Activated CD4-positive, alpha-beta T cell treated with anti-CD3 and anti-CD28 coated beads for 36 hours (primary cell): ENCODE measurements around the gene IFNB1. TPM values are rescaled to one million over a fixed set of nuclear protein-coding genes. Genes with fewer than 3 reads are reported as not detected.

Experiments
- ATAC-seq: fragments of 200-7000 bp; cut with Tn5 transposase; one replicate; pipeline ENCODE4 v1.10.0; 2021; ENCODE audit warnings: mild to moderate bottlenecking, moderate library complexity
- CTCF ChIA-PET: fragments of 350-600 bp; sonication (Branson Sonifier 250); formaldehyde crosslinking; loops from one replicate; lab custom pipeline; 2021; ENCODE audit warnings: antibody characterized with exemption; lab: Charles Lee
- POLR2A ChIA-PET: fragments of 350-600 bp; sonication (Branson Sonifier 250); formaldehyde crosslinking; loops from one replicate; lab custom pipeline; 2021; ENCODE audit warnings: antibody characterized with exemption, inconsistent platforms; lab: Charles Lee
- DNase-seq: peaks from one replicate; pipeline ENCODE4 v3.0.0-alpha.2; 2020
- H3K27ac Mint-ChIP-seq: one replicate; pipeline ENCODE4 v1.8.0; 2021; ENCODE audit warnings: mixed read lengths
- H3K27me3 Mint-ChIP-seq: one replicate; pipeline ENCODE4 v1.8.0; 2021; ENCODE audit warnings: mixed read lengths
- H3K36me3 Mint-ChIP-seq: one replicate; pipeline ENCODE4 v1.8.0; 2021; ENCODE audit warnings: low read depth, mixed read lengths
- H3K4me1 Mint-ChIP-seq: one replicate; pipeline ENCODE4 v1.8.0; 2021; ENCODE audit warnings: mixed read lengths
- H3K4me3 Mint-ChIP-seq: one replicate; pipeline ENCODE4 v1.8.0; 2021; ENCODE audit warnings: mild to moderate bottlenecking, moderate library complexity, mixed read lengths
- H3K9me3 Mint-ChIP-seq: one replicate; pipeline ENCODE4 v1.8.0; 2021; ENCODE audit warnings: low read depth, mixed read lengths
- intact Hi-C, 2 experiments: fragments of 100-400 bp; cut with DNase I in 1 of 2; cut with micrococcal nuclease in 1 of 2; formaldehyde crosslinking; loops; one replicate each; pipeline versions ENCODE4 v1.14.2 to v1.15.1; 2022 to 2024; cut with DNase I, micrococcal nuclease
- total RNA-seq, 2 experiments: library from RNA; stranded (reverse); gene quantifications; one replicate each; pipeline ENCODE4 v1.2.3, GENCODE V29; 2021

Gene IFNB1
- total RNA-seq, 2 experiments from 2014 or later, result 1.4 to 2.2 TPM

- Mint-ChIP-seq H3K36me3 (no peaks in the 10 kb centered on the region), H3K9me3 (no peaks in the 10 kb centered on the region), H3K27ac (no peak overlapping the region), H3K4me1 (no peaks in the 10 kb centered on the region), H3K27me3 (no peaks in the 10 kb centered on the region), H3K4me3 (no peak overlapping the region)
- DNase-seq, result no peak
- ChIA-PET CTCF (interaction anchor here (1.1 kb wide), 1 partner anchor 14 kb away, joined by 3 read pairs; no protein-coding TSS in a partner anchor), POLR2A (no interaction called here)
- ATAC-seq, result no peak
- intact Hi-C loops, result no loop called here
Measured at GRCh38 chr9:21070906-21071305, 6.8 kb downstream of the IFNB1 start.

GRCh38 chr9:21070171-21070571, 7.6 kb downstream of the IFNB1 start:
- no peak for DNase-seq
- Mint-ChIP-seq H3K4me1 (no peaks in the 10 kb centered on the region), H3K4me3 (no peak overlapping the region), H3K36me3 (no peaks in the 10 kb centered on the region), H3K27me3 (no peaks in the 10 kb centered on the region), H3K27ac (no peak overlapping the region), H3K9me3 (no peaks in the 10 kb centered on the region)
- ATAC-seq, result no peak
- POLR2A ChIA-PET, result no interaction called here
- CTCF ChIA-PET, result interaction anchor here (0.7 to 1.1 kb wide), 2 partner anchors 14 to 385 kb away, joined by 3 read pairs; no protein-coding TSS in a partner anchor
- intact Hi-C loops, result no loop called here

DNA sequence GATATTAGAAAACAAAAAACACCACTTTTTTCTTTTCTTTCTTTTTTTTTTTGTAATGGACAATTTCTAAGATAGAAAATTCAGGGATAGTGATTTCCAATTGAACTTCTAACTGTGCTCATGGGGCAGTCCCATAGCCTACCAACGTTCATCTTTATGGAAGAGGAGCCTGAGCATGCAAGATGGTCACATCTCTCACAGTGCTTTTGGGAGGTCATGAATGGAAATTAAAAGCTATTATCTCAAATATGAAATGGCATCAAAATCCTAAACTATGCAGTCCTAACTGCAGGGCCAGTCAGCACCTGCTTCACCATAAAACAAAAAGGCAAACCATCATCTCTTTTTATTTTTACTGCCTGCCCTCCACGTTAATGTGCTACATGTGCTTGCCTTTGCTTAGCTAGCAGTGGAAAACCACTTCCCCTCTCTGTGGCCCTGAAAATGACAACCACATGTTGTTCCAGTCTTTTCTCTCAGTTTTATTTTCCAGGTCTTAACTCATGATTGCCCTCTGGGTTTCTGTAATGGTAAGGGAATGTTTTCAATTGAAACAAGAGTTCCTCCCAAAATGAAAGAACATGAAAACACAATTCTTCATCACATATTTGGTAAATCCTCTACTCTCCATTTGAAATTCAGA, 16.7 kb downstream of the IFNB1 start:
- no peaks in the 10 kb centered on the region for H3K9me3 Mint-ChIP-seq
- intact Hi-C loops, result no loop called here
- peak; percentile 36 for ATAC-seq
- H3K36me3 Mint-ChIP-seq, result no peaks in the 10 kb centered on the region
- H3K4me3 Mint-ChIP-seq, result no peak overlapping the region
- POLR2A ChIA-PET, result interaction anchor here (0.6 kb wide), 1 partner anchor 57 kb away, joined by 5 read pairs; no protein-coding TSS in a partner anchor
- H3K27me3 Mint-ChIP-seq, result no peaks in the 10 kb centered on the region
- CTCF ChIA-PET, result interaction anchor here (0.5 to 1.2 kb wide), 3 partner anchors 20 to 101 kb away, joined by 3 to 4 read pairs (median 3); no protein-coding TSS in a partner anchor
- H3K4me1 Mint-ChIP-seq, result peaks cover 15% of the 10 kb centered on the region
- no peak overlapping the region for H3K27ac Mint-ChIP-seq
- peak; percentile 17 for DNase-seq

- Mint-ChIP-seq H3K4me3 (no peak overlapping the region), H3K27ac (no peak overlapping the region), H3K9me3 (no peaks in the 10 kb centered on the region), H3K36me3 (no peaks in the 10 kb centered on the region), H3K27me3 (no peaks in the 10 kb centered on the region), H3K4me1 (peaks cover 15% of the 10 kb centered on the region)
- POLR2A ChIA-PET, result no interaction called here
- intact Hi-C loops, result no loop called here
- ATAC-seq, result no peak
- no peak for DNase-seq
- CTCF ChIA-PET, result interaction anchor here (0.6 to 1.1 kb wide), 4 partner anchors 9 to 237 kb away, joined by 3 read pairs; no protein-coding TSS in a partner anchor
Measured at GRCh38 chr9:21056931-21057330, 20.8 kb downstream of the IFNB1 start.

DNA sequence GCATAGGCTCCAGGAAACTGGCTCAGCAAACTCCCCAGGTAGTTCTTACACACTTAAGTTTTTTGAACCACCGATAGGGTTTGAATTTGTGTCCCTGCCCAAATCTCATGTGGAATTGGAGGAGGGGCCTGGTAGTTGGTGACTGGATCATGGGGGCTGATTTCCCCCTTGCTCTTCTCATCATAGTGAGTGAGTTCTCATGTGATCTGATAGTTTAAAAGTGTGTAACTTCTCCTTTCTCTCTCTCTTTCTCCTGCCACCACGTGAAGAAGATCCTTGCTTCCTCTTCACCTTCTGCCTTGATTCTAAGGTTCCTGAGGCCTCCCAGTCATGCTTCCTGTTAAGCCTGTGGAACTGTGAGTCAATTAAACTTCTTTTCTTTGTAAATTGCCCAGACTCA, 23.9 kb downstream of the IFNB1 start:
- intact Hi-C loops, result no loop called here

DNA sequence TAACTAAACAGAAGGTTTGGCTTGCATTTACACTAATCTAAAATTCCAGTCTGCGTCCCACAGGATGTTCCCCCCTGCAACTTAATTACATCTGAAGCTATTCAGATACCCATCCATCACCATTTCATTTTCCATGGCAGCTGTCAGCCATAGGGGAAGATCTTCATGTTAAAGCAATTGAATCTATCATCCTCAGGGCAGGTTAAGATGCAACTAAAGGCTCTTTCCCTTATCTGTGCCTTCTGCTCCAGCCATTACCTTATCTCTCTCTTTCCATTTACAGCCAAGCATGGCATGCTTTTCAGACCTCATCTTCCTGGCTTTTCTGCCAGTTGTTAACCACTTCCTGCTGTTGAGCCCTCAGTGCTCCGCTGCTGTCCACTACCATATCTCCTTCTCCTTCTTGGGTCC, 30.5 kb downstream of the IFNB1 start:
- Mint-ChIP-seq H3K9me3 (no peaks in the 10 kb centered on the region), H3K4me3 (no peak overlapping the region), H3K27me3 (peaks cover 2% of the 10 kb centered on the region), H3K27ac (no peak overlapping the region), H3K4me1 (no peaks in the 10 kb centered on the region), H3K36me3 (no peaks in the 10 kb centered on the region)
- no peak for DNase-seq
- ATAC-seq, result no peak
- intact Hi-C loops, result no loop called here
- ChIA-PET POLR2A (no interaction called here), CTCF (interaction anchor here (1.1 kb wide), 1 partner anchor 16 kb away, joined by 3 read pairs; the partner anchor contains the start of gene HACD4)

More for the DNA sequence above, 23.9 kb downstream of the IFNB1 start:
- no peak for ATAC-seq
- H3K4me3 Mint-ChIP-seq, result no peak overlapping the region
- no peaks in the 10 kb centered on the region for H3K27me3 Mint-ChIP-seq
- no peaks in the 10 kb centered on the region for H3K4me1 Mint-ChIP-seq
- DNase-seq, result no peak
- ChIA-PET POLR2A (no interaction called here), CTCF (no interaction called here)
- H3K9me3 Mint-ChIP-seq, result no peaks in the 10 kb centered on the region
- H3K36me3 Mint-ChIP-seq, result no peaks in the 10 kb centered on the region
- no peak overlapping the region for H3K27ac Mint-ChIP-seq

GRCh38 chr9:21043841-21044240, 33.9 kb downstream of the IFNB1 start:
- H3K27ac Mint-ChIP-seq, result no peak overlapping the region
- ChIA-PET CTCF (interaction anchor here (1.0 kb wide), 1 partner anchor 8 kb away, joined by 3 read pairs; no protein-coding TSS in a partner anchor), POLR2A (no interaction called here)
- no peak for ATAC-seq
- H3K36me3 Mint-ChIP-seq, result no peaks in the 10 kb centered on the region
- H3K4me3 Mint-ChIP-seq, result no peak overlapping the region
- no peaks in the 10 kb centered on the region for H3K9me3 Mint-ChIP-seq
- intact Hi-C loops, result loop anchor here in 1 of 2 experiments (2.0 kb wide), 1 partner anchor 33 kb away; the partner anchor contains the start of gene IFNB1
- H3K4me1 Mint-ChIP-seq, result peaks cover 6% of the 10 kb centered on the region
- DNase-seq, result no peak
- peaks cover 2% of the 10 kb centered on the region for H3K27me3 Mint-ChIP-seq

DNA sequence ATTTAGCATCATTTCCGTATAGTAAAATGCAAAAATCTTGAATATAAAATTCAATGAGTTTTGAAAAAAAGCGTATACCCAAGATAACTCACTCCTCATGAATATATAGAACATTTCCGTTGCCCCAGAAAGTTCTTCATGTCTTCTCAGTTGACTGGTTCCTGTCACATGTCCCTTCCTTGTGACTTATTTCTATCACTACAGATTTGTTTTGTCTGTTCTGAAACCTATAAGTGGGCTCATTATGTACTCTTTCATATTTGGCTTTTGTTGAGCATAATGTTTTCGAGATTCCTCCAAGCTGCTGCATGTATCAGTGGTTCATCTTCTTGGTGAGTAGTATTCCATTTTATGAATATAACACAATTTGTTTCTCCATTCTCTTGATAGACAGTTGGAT, 35.3 kb downstream of the IFNB1 start:
- ChIA-PET POLR2A (no interaction called here), CTCF (no interaction called here)
- H3K27ac Mint-ChIP-seq, result no peak overlapping the region
- H3K4me3 Mint-ChIP-seq, result no peak overlapping the region
- H3K36me3 Mint-ChIP-seq, result no peaks in the 10 kb centered on the region
- peaks cover 6% of the 10 kb centered on the region for H3K4me1 Mint-ChIP-seq
- peaks cover under 1% of the 10 kb centered on the region for H3K27me3 Mint-ChIP-seq
- no peaks in the 10 kb centered on the region for H3K9me3 Mint-ChIP-seq
- no peak for ATAC-seq
- intact Hi-C loops, result no loop called here
- DNase-seq, result no peak

DNA sequence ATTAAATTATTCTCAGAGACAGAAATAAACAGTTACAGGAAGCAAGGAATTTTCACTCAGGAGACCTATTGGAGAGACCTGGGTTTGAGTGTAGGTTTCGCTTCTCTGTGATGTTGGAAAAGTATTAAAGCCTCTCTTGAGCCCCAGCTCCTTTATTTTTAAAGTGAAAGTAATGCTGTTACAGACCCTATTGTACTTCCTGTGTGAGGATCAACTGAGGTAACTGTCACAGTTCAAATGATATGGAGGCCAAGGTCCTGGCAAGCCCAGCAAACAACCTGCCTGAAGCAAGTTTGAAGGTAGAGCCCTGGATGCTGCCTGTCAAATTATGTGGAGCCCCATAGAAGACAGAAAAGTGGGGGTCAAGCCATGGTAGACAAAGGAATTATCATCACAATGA, 38.4 kb downstream of the IFNB1 start:
- Mint-ChIP-seq H3K36me3 (no peaks in the 10 kb centered on the region), H3K4me3 (no peak overlapping the region), H3K27ac (no peak overlapping the region), H3K9me3 (no peaks in the 10 kb centered on the region), H3K4me1 (peaks cover 6% of the 10 kb centered on the region), H3K27me3 (no peaks in the 10 kb centered on the region)
- intact Hi-C loops, result no loop called here
- ChIA-PET CTCF (interaction anchor here (0.7 kb wide), 1 partner anchor 72 kb away, joined by 3 read pairs; no protein-coding TSS in a partner anchor), POLR2A (no interaction called here)
- ATAC-seq, result no peak
- no peak for DNase-seq

GRCh38 chr9:21037278-21037677, 40.5 kb downstream of the IFNB1 start:
- ATAC-seq, result no peak

DNA sequence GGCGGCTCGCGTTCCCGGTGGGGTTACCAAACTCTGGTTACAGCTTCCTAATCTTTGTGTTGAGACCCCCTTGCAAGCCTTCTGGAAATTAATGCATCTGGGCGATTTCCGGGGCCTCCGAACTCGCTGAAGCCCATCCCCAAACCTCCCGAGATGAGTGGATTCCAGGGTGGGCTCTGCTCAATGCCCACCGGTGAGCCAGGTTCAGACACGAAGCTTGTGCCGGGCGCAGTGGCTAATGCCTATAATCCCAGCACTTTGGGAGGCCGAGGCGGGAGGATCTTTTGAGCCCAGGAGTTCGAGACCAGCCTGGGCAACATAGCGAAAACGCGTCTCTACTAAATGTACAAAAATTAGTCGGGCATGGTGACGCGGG, 45.9 kb downstream of the IFNB1 start:
- Mint-ChIP-seq H3K36me3 (peaks cover 2% of the 10 kb centered on the region), H3K4me3 (peak overlapping the region; percentile 53), H3K4me1 (peaks cover 21% of the 10 kb centered on the region), H3K27me3 (no peaks in the 10 kb centered on the region), H3K9me3 (no peaks in the 10 kb centered on the region), H3K27ac (peak overlapping the region; percentile 71)
- DNase-seq, result no peak
- intact Hi-C loops, result loop anchor here (1.0 to 5.0 kb wide), 9 partner anchors 31 to 1032 kb away; partner anchors contain the start of genes MLLT3 (in 2 of the 2) and FOCAD (in 1 of the 2)
- CTCF ChIA-PET, result interaction anchor here (1.4 kb wide), 1 partner anchor 15 kb away, joined by 3 read pairs; no protein-coding TSS in a partner anchor
- POLR2A ChIA-PET, result no interaction called here
- no peak for ATAC-seq

More at GRCh38 chr9:21037278-21037677, 40.5 kb downstream of the IFNB1 start:
- intact Hi-C loops, result no loop called here
- H3K4me3 Mint-ChIP-seq, result no peak overlapping the region
- CTCF ChIA-PET, result interaction anchor here (0.8 to 1.1 kb wide), 2 partner anchors 35 to 73 kb away, joined by 3 read pairs; no protein-coding TSS in a partner anchor
- no peaks in the 10 kb centered on the region for H3K36me3 Mint-ChIP-seq
- no peak overlapping the region for H3K27ac Mint-ChIP-seq
- POLR2A ChIA-PET, result no interaction called here
- H3K9me3 Mint-ChIP-seq, result no peaks in the 10 kb centered on the region
- no peaks in the 10 kb centered on the region for H3K27me3 Mint-ChIP-seq
- peaks cover 13% of the 10 kb centered on the region for H3K4me1 Mint-ChIP-seq
- no peak for DNase-seq
